Astrocyte of the spinal cord (primary cell): ENCODE measurements around the gene SERGEF.

ENCODE experiments used
- DNase-seq: peaks from one replicate; pipeline ENCODE4 v3.0.0; 2011; ENCODE audit warnings: low read depth, low spot score
- H3K4me3 ChIP-seq: 2 replicates; pipeline ENCODE4 v1.5.1; 2011; ENCODE audit warnings: low read depth, mild to moderate bottlenecking, low read length, moderate library complexity
- CTCF ChIP-seq: IDR thresholded peaks from 2 replicates; pipeline ENCODE4 v1.5.1; 2012; ENCODE audit warnings: low read depth, mild to moderate bottlenecking, low read length, inconsistent platforms
- in situ Hi-C: cut with HindIII; loops from 2 replicates; pipeline ENCODE4 v1.10.0; 2017; ENCODE audit warnings: low sequenced_read_pairs

The SERGEF gene

DNA sequence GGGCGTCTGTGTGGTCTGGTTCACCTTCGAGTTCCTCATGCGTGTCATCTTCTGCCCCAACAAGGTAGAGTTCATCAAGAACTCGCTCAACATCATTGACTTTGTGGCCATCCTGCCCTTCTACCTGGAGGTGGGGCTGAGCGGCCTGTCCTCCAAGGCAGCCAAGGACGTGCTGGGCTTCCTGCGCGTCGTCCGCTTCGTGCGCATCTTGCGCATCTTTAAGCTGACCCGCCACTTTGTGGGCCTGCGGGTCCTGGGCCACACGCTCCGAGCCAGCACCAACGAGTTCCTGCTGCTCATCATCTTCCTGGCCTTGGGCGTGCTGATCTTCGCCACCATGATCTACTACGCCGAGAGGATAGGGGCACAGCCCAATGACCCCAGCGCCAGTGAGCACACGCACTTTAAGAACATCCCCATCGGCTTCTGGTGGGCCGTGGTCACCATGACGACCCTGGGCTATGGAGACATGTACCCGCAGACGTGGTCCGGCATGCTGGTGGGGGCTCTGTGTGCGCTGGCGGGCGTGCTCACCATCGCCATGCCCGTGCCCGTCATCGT lies 240.9 kb downstream of the SERGEF start:
- in situ Hi-C loops = no loop called here
- no peak for TF ChIP-seq CTCF
- H3K4me3 ChIP-seq = no peak overlapping the region
- DNase-seq = no peak

DNA sequence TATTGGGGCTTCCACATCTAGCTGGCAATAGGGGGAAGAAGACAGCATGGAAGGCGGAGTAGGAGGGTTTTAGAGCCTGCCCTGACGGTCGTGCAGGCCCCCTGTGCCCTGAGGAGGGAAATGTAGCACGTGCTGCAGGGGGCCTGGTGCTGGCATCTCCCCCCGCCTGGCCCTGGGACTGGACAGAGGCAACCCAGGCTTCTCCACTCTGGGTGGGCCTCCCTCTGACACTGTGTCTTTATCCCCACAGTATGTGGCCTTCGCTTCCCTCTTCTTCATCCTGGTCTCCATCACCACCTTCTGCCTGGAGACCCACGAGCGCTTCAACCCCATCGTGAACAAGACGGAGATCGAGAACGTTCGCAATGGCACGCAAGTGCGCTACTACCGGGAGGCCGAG lies 241.4 kb downstream of the SERGEF start:
- in situ Hi-C loops = no loop called here

DNA sequence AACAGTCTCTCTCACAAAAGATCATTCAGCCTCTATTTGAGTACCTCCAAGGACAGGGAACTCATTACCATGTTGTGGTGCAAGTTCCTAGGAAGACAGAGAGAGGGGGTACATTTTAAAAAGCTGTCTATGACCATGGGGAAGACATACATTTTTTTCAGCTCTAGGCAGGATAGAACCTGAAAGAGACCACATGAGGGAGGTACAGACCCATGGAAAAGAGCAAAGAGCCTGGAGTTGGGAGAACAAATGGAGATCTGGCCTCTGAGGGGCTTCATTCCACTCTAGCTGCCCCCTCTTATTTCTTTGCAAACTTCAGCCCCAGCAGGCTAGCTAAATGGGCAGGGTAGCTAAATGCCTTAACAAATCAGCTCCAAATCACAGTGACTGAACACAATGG lies 241.9 kb downstream of the SERGEF start:
- in situ Hi-C loops = no loop called here
- TF ChIP-seq CTCF = peak; percentile 27
- DNase-seq = no peak
- H3K4me3 ChIP-seq = no peak overlapping the region

More for the DNA sequence above, 241.4 kb downstream of the SERGEF start:
- DNase-seq = no peak
- TF ChIP-seq CTCF = no peak
- H3K4me3 ChIP-seq = no peak overlapping the region

DNA sequence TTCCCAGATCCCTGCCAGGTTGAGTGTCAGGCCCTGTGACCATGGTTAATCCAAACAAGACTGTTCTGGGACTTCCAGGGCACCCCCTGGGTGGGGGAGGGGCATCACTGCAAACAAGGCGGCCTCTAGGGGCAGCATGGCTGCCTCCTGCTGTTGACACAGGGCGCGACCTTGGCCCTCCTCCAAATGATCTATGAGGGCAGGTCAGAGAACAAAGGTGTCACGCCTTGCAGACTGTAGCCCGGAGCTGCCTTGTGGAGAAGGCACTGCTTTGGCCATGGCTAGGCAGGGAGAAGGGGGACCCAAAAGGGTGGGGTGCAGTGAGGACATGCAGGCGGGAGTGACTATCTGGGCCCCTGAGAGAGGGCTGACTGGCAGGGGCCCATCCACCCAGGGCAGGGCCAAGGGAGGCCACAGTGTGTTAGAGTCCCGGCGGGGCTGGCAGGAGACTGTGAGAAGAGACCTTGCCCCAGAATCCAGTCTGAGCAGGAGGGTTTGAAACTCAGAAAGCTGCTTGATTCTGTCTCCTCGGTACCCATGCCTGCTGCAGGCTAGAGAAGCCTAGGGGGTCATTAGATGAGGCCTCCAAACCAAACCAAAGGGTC lies 242.7 kb downstream of the SERGEF start:
- in situ Hi-C loops = no loop called here
- DNase-seq = no peak
- H3K4me3 ChIP-seq = no peak overlapping the region
- TF ChIP-seq CTCF = no peak

DNA sequence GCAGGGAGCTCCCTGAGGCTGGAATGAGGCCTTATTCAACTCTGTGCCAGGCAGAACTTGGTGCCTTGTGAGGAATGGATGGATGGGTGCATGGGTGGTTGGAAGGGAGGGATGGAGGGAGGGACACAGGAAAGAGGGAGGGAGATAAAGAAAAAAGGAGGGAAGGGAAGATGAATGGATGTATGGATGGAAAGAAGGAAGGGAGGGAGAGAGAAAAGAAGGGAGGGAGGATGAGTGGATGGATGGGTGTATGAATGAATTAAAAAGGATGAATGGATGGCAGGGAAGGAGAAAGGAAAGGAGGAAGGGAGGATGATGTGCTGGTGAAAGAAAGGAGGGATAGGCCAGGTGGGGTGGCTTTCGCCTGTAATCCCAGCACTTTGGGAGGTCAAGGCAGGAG lies 243.6 kb downstream of the SERGEF start:
- H3K4me3 ChIP-seq = no peak overlapping the region
- DNase-seq = no peak
- in situ Hi-C loops = no loop called here
- TF ChIP-seq CTCF = no peak

DNA sequence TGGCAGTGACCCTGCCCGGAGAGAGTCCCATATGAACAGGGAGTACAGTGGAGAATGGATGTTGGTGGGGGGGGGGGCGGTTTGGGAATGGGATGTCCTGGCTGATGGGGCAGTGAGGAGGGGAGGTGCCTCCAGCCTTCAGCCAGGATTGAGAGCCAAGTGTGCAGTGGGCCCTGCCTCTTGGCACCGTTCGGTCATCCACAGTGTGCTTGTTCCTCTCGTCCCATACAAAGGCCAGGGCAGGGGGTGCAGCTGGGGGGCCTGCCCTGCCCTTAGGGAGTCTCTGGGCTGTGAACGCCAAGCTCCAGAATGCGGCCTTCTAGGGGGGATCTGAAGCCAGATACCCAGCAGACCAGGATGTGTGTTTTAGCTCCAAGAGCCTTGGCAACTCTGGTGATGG lies 244.3 kb downstream of the SERGEF start:
- TF ChIP-seq CTCF = no peak
- H3K4me3 ChIP-seq = no peak overlapping the region
- in situ Hi-C loops = no loop called here
- no peak for DNase-seq
